ENCODE data around the gene RAD52. TPM values are rescaled to one million over a fixed set of nuclear protein-coding genes. Genes with fewer than 3 reads are reported as not detected.

RAD52 gene
- total RNA-seq, 1 donor from 2014 or later, result 175 TPM

DNA sequence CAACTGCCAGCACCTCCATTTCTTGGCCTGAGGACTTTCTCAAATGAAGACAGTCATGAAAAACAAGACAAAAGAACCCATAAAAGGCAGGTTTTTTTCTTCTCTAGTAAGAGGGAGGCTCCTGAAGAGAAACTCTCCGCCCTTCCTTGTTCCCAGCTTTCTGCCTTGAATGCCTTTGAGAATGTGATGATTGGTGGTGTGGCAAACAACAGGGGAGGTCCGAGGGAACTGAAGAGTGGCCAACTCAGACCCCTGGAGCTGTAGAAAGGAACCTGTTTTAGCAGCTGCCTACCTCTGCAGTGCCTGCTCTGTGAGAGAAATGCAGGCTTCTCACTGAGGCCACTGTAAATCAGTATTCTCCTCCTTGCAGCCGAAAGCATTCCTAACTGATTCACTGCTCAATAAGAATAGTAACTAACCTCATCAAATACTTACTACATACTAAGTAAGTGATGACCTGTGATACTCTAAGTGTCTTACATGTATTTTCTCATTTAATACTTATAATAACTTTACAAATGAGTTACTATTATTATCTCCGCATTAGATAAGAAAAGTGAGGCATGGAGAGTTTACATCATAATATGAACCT lies 24.9 kb upstream of the RAD52 start:
- H3K9me3 ChIP-seq, result no peaks in the 10 kb centered on the region
- no peak for DNase-seq (ENCODE audit: low spot score in 2 of 2)
- TF ChIP-seq, protein P1, sequence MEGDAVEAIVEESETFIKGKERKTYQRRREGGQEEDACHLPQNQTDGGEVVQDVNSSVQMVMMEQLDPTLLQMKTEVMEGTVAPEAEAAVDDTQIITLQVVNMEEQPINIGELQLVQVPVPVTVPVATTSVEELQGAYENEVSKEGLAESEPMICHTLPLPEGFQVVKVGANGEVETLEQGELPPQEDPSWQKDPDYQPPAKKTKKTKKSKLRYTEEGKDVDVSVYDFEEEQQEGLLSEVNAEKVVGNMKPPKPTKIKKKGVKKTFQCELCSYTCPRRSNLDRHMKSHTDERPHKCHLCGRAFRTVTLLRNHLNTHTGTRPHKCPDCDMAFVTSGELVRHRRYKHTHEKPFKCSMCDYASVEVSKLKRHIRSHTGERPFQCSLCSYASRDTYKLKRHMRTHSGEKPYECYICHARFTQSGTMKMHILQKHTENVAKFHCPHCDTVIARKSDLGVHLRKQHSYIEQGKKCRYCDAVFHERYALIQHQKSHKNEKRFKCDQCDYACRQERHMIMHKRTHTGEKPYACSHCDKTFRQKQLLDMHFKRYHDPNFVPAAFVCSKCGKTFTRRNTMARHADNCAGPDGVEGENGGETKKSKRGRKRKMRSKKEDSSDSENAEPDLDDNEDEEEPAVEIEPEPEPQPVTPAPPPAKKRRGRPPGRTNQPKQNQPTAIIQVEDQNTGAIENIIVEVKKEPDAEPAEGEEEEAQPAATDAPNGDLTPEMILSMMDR (IDR thresholded peaks at IDR 0.05), result no peak
- no peak overlapping the region for H3K4me3 ChIP-seq
- no peaks in the 10 kb centered on the region for H3K36me3 ChIP-seq
- H3K4me1 ChIP-seq, result no peaks in the 10 kb centered on the region
- intact Hi-C loops (cut with DNase I), result no loop called here
- no peaks in the 10 kb centered on the region for H3K27me3 ChIP-seq
- H3K27ac ChIP-seq, result no peak overlapping the region

DNA sequence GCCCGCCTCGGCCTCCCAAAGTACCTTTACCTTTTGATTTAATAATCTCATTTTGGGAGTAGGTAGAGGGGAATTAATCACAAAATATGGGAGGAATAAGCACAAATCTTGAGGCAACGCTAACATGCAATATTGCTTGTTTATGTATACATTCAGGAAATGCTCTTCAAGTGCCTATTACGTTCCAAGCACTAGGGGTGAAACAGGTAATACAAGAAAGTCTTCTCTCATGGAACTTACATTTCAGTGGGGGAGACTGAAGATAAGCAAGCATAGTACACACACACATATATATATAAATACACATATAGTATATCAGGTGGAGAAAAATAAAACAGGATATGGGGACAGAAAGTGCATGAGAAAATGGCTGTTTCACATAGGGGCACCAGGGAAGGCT lies 22.5 kb upstream of the RAD52 start:
- Histone ChIP-seq H3K4me1 (no peaks in the 10 kb centered on the region), H3K27ac (no peak overlapping the region), H3K27me3 (no peaks in the 10 kb centered on the region), H3K9me3 (no peaks in the 10 kb centered on the region), H3K4me3 (no peak overlapping the region), H3K36me3 (no peaks in the 10 kb centered on the region)
- DNase-seq (ENCODE audit: low spot score in 2 of 2), result no peak
- intact Hi-C loops (cut with DNase I), result no loop called here
- TF ChIP-seq, protein P1 (IDR thresholded peaks at IDR 0.05), result no peak

DNA sequence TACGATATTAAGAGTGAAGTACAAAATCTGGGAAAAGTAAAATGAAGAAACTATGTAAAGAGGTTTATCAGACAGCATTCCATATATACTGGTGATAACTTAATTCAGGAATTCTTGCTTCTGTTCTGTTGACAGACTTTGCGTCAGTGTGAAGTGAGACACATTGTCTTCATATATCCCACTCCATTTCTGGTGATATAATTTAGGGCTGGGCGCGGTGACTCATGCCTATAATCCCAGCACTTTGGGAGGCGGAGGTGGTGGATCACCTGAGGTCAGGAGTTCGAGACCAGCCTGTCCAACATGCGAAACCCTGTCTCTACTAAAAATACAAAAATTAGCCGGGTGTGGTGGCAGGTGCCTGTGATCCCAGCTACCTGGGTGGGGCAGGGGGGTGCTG lies 20.3 kb upstream of the RAD52 start:
- DNase-seq (ENCODE audit: low spot score in 2 of 2), result no peak
- Histone ChIP-seq H3K9me3 (no peaks in the 10 kb centered on the region), H3K36me3 (no peaks in the 10 kb centered on the region), H3K4me3 (no peak overlapping the region), H3K27me3 (no peaks in the 10 kb centered on the region), H3K4me1 (no peaks in the 10 kb centered on the region), H3K27ac (no peak overlapping the region)
- TF ChIP-seq, protein P1 (IDR thresholded peaks at IDR 0.05), result no peak
- intact Hi-C loops (cut with DNase I), result no loop called here

DNA sequence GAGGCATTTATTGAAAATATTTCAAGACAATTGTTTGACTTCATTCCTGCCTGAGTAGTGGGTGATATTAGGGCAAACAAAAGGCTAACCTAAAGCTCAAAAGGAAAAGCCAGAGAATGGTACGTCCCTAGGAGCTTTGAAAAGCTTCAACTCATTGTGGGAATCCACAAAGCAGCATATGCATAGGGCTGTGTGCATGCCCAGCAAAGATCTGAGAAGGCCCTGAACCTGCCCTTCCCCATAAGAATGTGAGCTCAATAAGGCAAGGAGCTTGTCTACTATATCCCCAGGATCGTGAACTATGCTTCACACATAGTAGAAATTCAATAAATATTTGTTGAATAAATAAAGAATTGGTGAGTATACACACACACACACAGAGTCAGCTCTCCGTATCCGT lies 19.1 kb upstream of the RAD52 start:
- DNase-seq (ENCODE audit: low spot score in 2 of 2), result no peak
- intact Hi-C loops (cut with DNase I), result no loop called here
- Histone ChIP-seq H3K4me3 (no peak overlapping the region), H3K27me3 (no peaks in the 10 kb centered on the region), H3K36me3 (no peaks in the 10 kb centered on the region), H3K27ac (no peak overlapping the region), H3K9me3 (no peaks in the 10 kb centered on the region), H3K4me1 (no peaks in the 10 kb centered on the region)
- TF ChIP-seq, protein P1 (IDR thresholded peaks at IDR 0.05), result no peak

DNA sequence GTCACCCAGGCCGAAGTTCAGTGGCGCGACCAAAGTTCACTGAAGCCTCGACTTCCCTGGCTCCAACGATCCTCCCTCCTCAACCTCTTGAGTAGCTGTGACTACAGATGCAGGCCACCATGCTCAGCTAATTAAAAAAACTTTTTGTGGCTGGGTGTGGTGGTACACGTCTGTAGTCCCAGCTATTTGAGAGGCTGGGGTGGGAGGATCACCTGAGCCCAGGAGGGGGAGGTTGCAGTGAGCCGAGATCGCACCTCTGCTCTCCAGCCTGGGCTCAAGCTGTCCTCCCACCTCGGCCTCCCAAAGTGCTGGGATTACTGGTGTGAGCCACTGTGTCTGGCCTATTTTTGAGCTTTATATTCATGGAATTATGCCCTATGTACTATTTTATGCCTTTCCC lies 18.1 kb upstream of the RAD52 start:
- H3K27ac ChIP-seq, result no peak overlapping the region
- no peak overlapping the region for H3K4me3 ChIP-seq
- no peak for DNase-seq (ENCODE audit: low spot score in 2 of 2)
- no peaks in the 10 kb centered on the region for H3K9me3 ChIP-seq
- H3K4me1 ChIP-seq, result no peaks in the 10 kb centered on the region
- H3K27me3 ChIP-seq, result no peaks in the 10 kb centered on the region
- no peaks in the 10 kb centered on the region for H3K36me3 ChIP-seq
- TF ChIP-seq, protein P1 (IDR thresholded peaks at IDR 0.05), result no peak
- intact Hi-C loops (cut with DNase I), result no loop called here

DNA sequence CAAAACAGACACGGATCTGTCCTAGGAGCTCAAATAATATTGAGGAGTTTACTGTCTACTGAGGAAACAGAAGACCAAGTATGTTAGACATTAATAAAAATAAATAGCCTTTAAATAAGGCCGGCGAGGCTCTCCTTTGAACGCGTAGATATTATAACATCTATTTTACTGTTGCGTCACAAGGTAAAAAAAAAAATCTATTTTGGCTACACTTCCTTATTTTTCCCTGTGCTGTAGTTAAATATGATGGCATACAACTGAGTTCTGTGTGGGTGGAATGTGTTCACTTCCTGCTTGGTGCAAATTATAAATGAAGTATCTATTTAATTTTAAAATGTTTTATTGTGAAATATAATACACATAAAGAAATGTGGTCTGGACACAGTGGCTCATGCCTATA lies 17.2 kb upstream of the RAD52 start:
- Histone ChIP-seq H3K36me3 (no peaks in the 10 kb centered on the region), H3K27me3 (no peaks in the 10 kb centered on the region), H3K27ac (no peak overlapping the region), H3K4me1 (no peaks in the 10 kb centered on the region), H3K4me3 (no peak overlapping the region), H3K9me3 (no peaks in the 10 kb centered on the region)
- TF ChIP-seq, protein P1 (IDR thresholded peaks at IDR 0.05), result no peak
- DNase-seq (ENCODE audit: low spot score in 2 of 2), result no peak
- intact Hi-C loops (cut with DNase I), result no loop called here

Data from ascending aorta (tissue), 2 donors.